Measurements from ENCODE around the gene XPR1. TPM values are rescaled to one million over a fixed set of nuclear protein-coding genes. Genes with fewer than 3 reads are reported as not detected.
A peak's percentile ranks its signal among the peaks of the same experiment; 100 is the strongest.
"Not testable (repeated sequence)": the region's sequence is repeated elsewhere in the genome, so short reads cannot be mapped to it uniquely, and the experiment has no call there.

XPR1 gene
- total RNA-seq, 2 donors from 2014 or later: 39.3 to 50.9 TPM

DNA sequence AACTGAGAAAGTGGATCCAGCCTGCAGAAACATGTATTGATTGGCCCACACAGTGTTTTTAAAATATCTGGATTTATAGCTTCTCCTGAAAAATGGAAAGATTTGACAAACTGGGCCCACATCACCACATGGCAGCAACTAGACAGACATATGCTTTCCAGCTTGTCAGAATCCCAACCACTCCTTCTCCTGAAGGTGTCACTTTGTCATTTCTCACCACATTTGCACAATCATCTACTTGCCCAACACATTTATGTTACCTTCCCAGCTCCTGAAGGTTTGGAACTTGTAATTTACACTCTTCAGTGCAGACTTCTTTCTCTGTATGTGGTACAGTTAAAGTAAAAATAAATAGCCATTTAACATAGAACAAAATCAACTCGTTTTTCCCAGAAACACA, 154.8 kb downstream of the XPR1 start:
- 86 to 93% methylated on average over 1 of the region's 1 CpG for WGBS, 2 experiments (ENCODE audit: insufficient coverage in 1 of 2, insufficient read length in 1 of 2)

GRCh38 chr1:180787628-180788307, 155.9 kb downstream of the XPR1 start:
- no peaks in the 10 kb centered on the region for H3K9me3 ChIP-seq (ENCODE audit: control insufficient read depth, low read length)
- no peaks in the 10 kb centered on the region for H3K27me3 ChIP-seq (ENCODE audit: control insufficient read depth, insufficient read depth, low read length, poor library complexity, severe bottlenecking)
- Mint-ChIP-seq H3K4me3 (no peak overlapping the region), H3K27ac (no peak overlapping the region), H3K4me1 (peaks cover 9% of the 10 kb centered on the region), H3K36me3 (ENCODE audit: low read depth) (peaks cover 8% of the 10 kb centered on the region), H3K27me3 (ENCODE audit: insufficient read depth) (no peaks in the 10 kb centered on the region), H3K9me3 (no peaks in the 10 kb centered on the region)
- no peak for DNase-seq
- H3K4me1 ChIP-seq (ENCODE audit: control insufficient read depth, insufficient read depth, low read length): no peaks in the 10 kb centered on the region
- no peak overlapping the region for H3K27ac ChIP-seq (ENCODE audit: low read depth, low read length)
- no peaks in the 10 kb centered on the region for H3K36me3 ChIP-seq (ENCODE audit: control insufficient read depth, insufficient read depth, low read length)
- WGBS, 2 experiments (ENCODE audit: insufficient coverage in 1 of 2, insufficient read length in 1 of 2): 93 to 94% methylated on average over 3 of the region's 5 CpGs
- TF ChIP-seq, protein P1, sequence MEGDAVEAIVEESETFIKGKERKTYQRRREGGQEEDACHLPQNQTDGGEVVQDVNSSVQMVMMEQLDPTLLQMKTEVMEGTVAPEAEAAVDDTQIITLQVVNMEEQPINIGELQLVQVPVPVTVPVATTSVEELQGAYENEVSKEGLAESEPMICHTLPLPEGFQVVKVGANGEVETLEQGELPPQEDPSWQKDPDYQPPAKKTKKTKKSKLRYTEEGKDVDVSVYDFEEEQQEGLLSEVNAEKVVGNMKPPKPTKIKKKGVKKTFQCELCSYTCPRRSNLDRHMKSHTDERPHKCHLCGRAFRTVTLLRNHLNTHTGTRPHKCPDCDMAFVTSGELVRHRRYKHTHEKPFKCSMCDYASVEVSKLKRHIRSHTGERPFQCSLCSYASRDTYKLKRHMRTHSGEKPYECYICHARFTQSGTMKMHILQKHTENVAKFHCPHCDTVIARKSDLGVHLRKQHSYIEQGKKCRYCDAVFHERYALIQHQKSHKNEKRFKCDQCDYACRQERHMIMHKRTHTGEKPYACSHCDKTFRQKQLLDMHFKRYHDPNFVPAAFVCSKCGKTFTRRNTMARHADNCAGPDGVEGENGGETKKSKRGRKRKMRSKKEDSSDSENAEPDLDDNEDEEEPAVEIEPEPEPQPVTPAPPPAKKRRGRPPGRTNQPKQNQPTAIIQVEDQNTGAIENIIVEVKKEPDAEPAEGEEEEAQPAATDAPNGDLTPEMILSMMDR (conservative IDR thresholded peaks at IDR 0.05): no peak
- H3K4me3 ChIP-seq (ENCODE audit: low read length): no peak overlapping the region
- no peak overlapping the region for H3K9ac ChIP-seq (ENCODE audit: extremely low read depth, low read length, poor library complexity, severe bottlenecking)

More for the DNA sequence above, 154.8 kb downstream of the XPR1 start:
- DNase-seq: no peak
- no peak overlapping the region for H3K4me3 ChIP-seq (ENCODE audit: low read length)
- H3K9ac ChIP-seq (ENCODE audit: extremely low read depth, low read length, poor library complexity, severe bottlenecking): no peak overlapping the region
- TF ChIP-seq, protein P1 (conservative IDR thresholded peaks at IDR 0.05): no peak
- H3K27ac ChIP-seq (ENCODE audit: low read depth, low read length): no peak overlapping the region
- no peaks in the 10 kb centered on the region for H3K27me3 Mint-ChIP-seq (ENCODE audit: insufficient read depth)
- no peaks in the 10 kb centered on the region for H3K4me1 ChIP-seq (ENCODE audit: control insufficient read depth, insufficient read depth, low read length)
- peak overlapping the region; percentile 4 for H3K27ac Mint-ChIP-seq
- peaks cover 15% of the 10 kb centered on the region for H3K4me1 Mint-ChIP-seq
- H3K4me3 Mint-ChIP-seq: no peak overlapping the region
- H3K36me3 ChIP-seq (ENCODE audit: control insufficient read depth, insufficient read depth, low read length): no peaks in the 10 kb centered on the region
- peaks cover 8% of the 10 kb centered on the region for H3K36me3 Mint-ChIP-seq (ENCODE audit: low read depth)
- no peaks in the 10 kb centered on the region for H3K9me3 Mint-ChIP-seq
- no peaks in the 10 kb centered on the region for H3K9me3 ChIP-seq (ENCODE audit: control insufficient read depth, low read length)
- H3K27me3 ChIP-seq (ENCODE audit: control insufficient read depth, insufficient read depth, low read length, poor library complexity, severe bottlenecking): no peaks in the 10 kb centered on the region

- Mint-ChIP-seq H3K36me3 (ENCODE audit: low read depth) (peaks cover 8% of the 10 kb centered on the region), H3K27ac (no peak overlapping the region), H3K27me3 (ENCODE audit: insufficient read depth) (no peaks in the 10 kb centered on the region), H3K4me1 (peaks cover 9% of the 10 kb centered on the region), H3K9me3 (no peaks in the 10 kb centered on the region), H3K4me3 (no peak overlapping the region)
- TF ChIP-seq, protein P1 (conservative IDR thresholded peaks at IDR 0.05): no peak
- no peak overlapping the region for H3K4me3 ChIP-seq (ENCODE audit: low read length)
- no peaks in the 10 kb centered on the region for H3K9me3 ChIP-seq (ENCODE audit: control insufficient read depth, low read length)
- DNase-seq: no peak
- no peak overlapping the region for H3K27ac ChIP-seq (ENCODE audit: low read depth, low read length)
- no peaks in the 10 kb centered on the region for H3K4me1 ChIP-seq (ENCODE audit: control insufficient read depth, insufficient read depth, low read length)
- H3K36me3 ChIP-seq (ENCODE audit: control insufficient read depth, insufficient read depth, low read length): no peaks in the 10 kb centered on the region
- H3K27me3 ChIP-seq (ENCODE audit: control insufficient read depth, insufficient read depth, low read length, poor library complexity, severe bottlenecking): no peaks in the 10 kb centered on the region
- no peak overlapping the region for H3K9ac ChIP-seq (ENCODE audit: extremely low read depth, low read length, poor library complexity, severe bottlenecking)
Observed at GRCh38 chr1:180789460-180789859, 157.6 kb downstream of the XPR1 start.

- H3K4me3 Mint-ChIP-seq; H3K4me3 ChIP-seq (ENCODE audit: low read length); H3K27me3 Mint-ChIP-seq (ENCODE audit: insufficient read depth); H3K4me1 Mint-ChIP-seq; H3K4me1 ChIP-seq (ENCODE audit: control insufficient read depth, insufficient read depth, low read length); H3K36me3 Mint-ChIP-seq (ENCODE audit: low read depth); H3K9ac ChIP-seq (ENCODE audit: extremely low read depth, low read length, poor library complexity, severe bottlenecking); H3K9me3 ChIP-seq (ENCODE audit: control insufficient read depth, low read length); H3K9me3 Mint-ChIP-seq; H3K36me3 ChIP-seq (ENCODE audit: control insufficient read depth, insufficient read depth, low read length); H3K27ac Mint-ChIP-seq; H3K27me3 ChIP-seq (ENCODE audit: control insufficient read depth, insufficient read depth, low read length, poor library complexity, severe bottlenecking); DNase-seq; H3K27ac ChIP-seq (ENCODE audit: low read depth, low read length): not testable (repeated sequence)
- WGBS, 2 experiments (ENCODE audit: insufficient coverage in 1 of 2, insufficient read length in 1 of 2): 90% methylated on average over 2 of the region's 2 CpGs; no CpG with 5 or more reads in 1 of the 2 experiments
Observed at GRCh38 chr1:180791152-180791551, 159.3 kb downstream of the XPR1 start.
